ENCODE measurements around the gene ATG16L1.

- TF ChIP-seq CTCF (conservative IDR thresholded peaks at IDR 0.05 in 1 of 2, IDR thresholded peaks at IDR 0.05 in 1 of 2; ENCODE audit: extremely low read depth in 1 of 2, insufficient read depth in 1 of 2, low read depth in 1 of 2, low read length in 2 of 2) (no peak), EZH2 (IDR thresholded peaks at IDR 0.05; ENCODE audit: borderline replicate concordance, low read length) (no peak)
Observed at GRCh38 chr2:233209533-233210171, 41.8 kb upstream of the ATG16L1 start.

Data from mammary epithelial cell (primary cell).